OCI-LY3 (cell line): ENCODE data around the gene HIPK2.

Source experiments
- CTCF ChIP-seq: fragments of 200-600, 300-600 bp; sonication (generic); IDR thresholded peaks from 2 replicates; pipeline ENCODE4 v1.5.1; 2014; ENCODE audit warnings: antibody characterized with exemption, low read length, low read depth
- EZH2phosphoT487 ChIP-seq: fragments of 200-600 bp; shearing (Covaris generic); IDR thresholded peaks from 2 replicates; pipeline ENCODE4 v1.6.1; 2018; ENCODE audit warnings: antibody characterized with exemption, mixed run types, low read depth

- TF ChIP-seq CTCF (no peak), EZH2phosphoT487 (no peak)
These were observed 123.3 kb downstream of the HIPK2 start for GRCh38 chr7:139654276-139655181.
